HG03025 (cell line): ENCODE measurements around the gene CLEC19A.

Experiments
- ATAC-seq: cut with Tn5 transposase; IDR thresholded peaks from one replicate; pipeline ENCODE4 v1.9.1; 2021; ENCODE audit warnings: mild to moderate bottlenecking, moderate library complexity; ENCODE audit not compliant: unreplicated experiment, low FRiP score

The CLEC19A gene

DNA sequence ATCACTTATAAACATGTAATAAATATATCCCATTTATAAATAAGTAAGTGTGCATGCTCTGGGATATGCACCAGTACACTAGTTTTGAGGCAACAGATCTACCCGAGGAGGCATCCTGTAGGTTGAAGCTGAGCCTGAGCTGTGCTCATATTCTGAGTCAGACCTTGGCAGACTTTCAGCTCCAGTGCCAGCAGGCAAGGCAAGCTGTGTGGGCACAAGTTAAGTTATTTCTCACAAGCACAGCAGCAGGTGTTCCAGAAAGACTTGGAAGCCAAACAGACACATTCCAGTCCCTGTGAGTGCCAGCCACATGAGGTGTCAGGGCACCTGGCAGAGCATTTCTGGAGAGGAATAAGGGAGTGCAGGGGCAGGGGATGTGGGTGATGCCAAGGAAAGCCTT is 1.3 kb upstream of the CLEC19A start:
- ATAC-seq: no peak

GRCh38 chr16:19286827-19287226 is 1.3 kb downstream of the CLEC19A start:
- ATAC-seq: no peak

DNA sequence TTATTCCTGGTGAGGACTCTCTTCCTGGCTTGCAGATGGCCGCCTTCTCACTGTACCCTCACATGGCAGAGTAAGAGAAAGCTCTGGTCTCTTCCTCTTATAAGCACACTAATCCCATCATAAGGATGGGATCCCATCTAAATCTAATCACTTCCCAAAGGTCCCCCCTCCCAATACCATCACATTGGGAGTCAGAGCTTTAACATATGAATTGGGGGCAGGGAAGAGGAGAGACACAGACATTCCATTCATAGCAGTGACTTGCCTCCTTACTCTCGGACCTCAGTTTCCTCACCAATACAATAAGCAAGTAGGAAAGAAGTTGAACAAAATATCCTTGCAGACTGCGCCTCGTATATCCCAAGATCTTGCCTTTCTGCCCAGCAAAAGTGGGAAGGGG is 1.7 kb downstream of the CLEC19A start:
- ATAC-seq: no peak

- no peak for ATAC-seq
Measured at GRCh38 chr16:19288872-19289799, 3.6 kb downstream of the CLEC19A start.

DNA sequence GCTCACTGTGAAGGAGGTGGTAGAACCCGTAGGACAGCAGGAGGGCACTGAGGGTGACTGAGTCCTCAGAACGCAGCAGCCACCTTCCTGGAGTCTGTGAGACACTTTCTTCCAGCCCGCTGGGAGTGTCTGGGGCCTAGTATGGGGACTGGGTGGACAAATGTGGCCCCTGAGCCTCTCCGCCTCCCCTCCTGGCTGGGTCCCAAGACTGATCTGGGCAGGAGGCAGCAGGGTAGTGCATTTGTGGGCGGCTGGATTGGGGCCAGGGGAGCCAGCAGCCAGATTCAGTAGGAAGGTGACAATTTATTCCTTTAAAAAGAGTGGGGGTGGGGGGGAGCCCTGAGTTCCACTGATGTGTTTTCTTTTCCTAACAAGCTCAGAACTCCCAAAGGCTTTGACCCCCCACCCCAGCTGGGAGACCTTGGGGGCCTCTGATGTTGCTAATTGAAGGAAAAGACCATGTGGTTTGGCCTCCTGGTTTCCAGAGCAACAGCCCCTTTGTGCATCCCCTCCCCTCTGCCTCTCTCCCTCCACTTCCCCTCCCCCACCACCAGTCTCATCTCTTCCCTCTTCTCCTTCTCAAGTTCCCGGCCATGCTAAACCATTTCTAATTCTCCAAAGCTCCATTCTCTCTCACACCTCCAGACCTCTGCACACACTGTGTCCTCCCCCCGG is 4.4 kb downstream of the CLEC19A start:
- no peak for ATAC-seq

- ATAC-seq: no peak
Measured at GRCh38 chr16:19290860-19291259, 5.3 kb downstream of the CLEC19A start.

DNA sequence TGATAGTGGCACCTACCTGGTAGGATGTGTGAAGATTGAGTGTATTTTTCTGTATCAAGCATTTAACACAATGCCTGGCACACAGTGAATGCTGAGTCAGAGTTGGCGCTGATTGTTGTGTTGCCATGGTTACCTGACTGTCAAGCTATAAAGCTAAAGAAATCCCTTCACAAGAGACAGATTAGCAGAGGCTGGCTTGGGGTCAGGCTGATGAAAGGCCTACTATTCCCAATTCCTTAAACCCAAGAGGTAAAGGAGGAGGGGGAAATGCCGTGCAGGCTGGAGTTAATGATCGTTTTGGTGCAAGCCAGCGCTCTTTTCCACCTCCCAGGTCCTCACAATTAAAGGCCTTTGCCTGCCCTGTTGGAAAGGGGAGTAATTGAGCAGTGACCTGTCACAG is 5.9 kb downstream of the CLEC19A start:
- no peak for ATAC-seq

GRCh38 chr16:19292186-19292585 is 6.7 kb downstream of the CLEC19A start:
- ATAC-seq: no peak

DNA sequence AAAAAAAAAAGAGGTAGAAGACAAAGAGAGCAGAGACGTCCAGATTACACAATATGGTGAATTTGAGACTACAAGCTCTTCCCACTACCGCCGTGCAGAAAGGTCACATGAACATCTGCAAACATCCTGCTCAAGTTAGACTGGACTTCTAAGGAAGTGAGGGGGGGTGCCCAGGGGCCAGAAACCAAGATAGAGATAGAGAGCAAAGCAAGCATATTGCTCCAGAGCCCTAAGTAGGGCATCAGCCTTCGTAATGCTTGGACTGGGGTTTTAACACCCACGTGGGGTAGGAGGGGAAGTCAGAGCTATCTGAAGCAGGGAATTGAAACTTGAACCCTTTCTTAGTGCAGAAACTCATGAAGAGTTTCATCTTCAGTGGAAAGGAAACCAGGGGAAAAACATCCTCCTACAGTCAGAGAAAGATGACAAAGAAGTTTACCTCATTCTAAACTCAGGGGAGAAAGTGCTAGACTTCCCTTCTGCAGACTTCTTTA is 8.7 kb downstream of the CLEC19A start:
- ATAC-seq: peak; percentile 76

- no peak for ATAC-seq
Measured at GRCh38 chr16:19295393-19295792, 9.9 kb downstream of the CLEC19A start.

- ATAC-seq: no peak
Measured at GRCh38 chr16:19297454-19297853, 11.9 kb downstream of the CLEC19A start.

- no peak for ATAC-seq
Measured at GRCh38 chr16:19299565-19299964, 14.0 kb downstream of the CLEC19A start.

GRCh38 chr16:19301931-19302330 is 16.4 kb downstream of the CLEC19A start:
- no peak for ATAC-seq

DNA sequence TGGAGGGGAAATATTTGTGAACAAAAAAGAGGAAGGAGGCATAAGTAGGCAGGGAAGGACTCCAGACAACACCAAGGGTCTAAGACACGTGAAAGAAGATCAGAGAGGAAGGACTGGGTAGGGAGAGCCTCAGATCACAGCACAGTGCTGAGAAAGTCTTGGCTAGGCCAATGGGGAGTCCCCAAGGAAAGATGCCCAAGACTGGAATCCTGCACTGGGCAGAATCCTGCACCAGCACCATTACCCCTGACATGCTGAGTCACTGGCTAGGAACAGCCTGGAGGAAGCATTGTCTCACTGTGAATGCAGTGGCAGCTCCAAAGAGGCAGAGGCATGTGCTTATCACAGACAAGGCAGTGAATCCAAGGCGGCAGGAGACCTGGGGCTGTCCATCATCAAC is 19.2 kb downstream of the CLEC19A start:
- no peak for ATAC-seq

- ATAC-seq: no peak
Measured at GRCh38 chr16:19305443-19305842, 19.9 kb downstream of the CLEC19A start.

DNA sequence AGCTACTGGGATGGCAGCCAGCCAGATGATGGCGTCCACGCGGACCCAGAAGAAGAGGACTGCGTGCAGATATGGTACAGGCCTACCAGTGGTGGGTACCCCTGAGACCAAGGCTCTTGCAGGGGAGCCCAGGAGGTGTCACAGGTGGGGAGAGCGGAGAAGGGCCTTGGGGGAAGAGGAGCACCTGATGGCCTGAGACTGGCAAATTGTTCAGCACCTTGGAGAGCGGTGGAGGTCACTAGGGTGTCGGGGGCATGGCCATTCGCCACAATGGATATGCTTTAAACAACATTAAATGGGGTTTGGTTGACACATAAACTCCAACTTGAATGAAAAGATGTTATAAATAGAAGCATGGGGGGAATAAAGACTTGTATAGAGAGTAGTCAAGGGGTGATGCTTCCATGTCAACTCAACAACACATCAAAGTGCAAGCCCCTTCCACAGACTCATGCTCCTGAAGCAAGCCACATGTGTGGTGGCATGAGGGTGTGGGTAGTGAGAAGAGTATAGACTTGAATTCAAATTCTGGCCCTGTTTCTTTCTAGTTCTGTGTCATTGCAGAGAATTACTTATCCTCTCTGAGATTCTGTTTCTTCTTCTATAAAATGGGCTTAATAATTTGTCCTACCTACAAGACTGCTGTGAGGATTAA is 22.2 kb downstream of the CLEC19A start:
- no peak for ATAC-seq

DNA sequence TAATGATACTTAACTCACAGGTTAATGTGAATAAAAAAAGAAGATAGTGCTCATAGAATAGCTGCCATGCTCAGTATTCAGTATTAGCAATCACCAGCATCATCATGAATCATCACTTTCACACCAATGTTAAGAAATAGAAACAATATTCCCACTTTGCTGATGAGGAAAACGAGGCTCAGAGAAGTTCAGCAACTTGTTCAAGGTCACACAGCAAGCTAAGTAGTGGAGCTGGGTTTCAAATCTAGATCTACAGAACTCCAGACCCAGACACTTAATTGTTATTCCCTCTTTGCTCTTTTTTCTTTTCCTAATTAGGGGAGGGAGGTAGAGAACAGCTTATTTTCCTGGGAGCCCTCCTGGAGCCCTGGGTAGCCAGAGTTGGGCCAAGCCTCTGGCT is 22.9 kb downstream of the CLEC19A start:
- ATAC-seq: no peak

DNA sequence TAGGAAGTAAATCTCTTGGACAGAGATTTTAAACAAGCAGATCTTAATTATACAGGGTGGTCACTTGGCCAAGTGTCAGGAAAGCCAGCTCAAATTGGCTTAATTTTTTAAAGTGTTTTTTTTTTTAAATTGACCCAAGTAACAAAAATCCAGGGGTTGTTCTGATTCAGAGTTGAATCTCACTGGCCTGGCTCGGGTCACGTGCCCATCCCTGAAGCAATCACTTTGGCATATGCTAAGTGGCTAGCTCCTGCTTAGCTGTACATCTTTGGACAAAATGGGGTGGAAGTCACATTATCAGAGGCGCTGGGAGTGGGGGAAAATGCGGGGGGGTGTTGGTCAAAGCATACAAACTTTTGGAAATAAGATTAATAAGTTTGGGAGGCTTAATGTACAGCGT is 23.6 kb downstream of the CLEC19A start:
- no peak for ATAC-seq

DNA sequence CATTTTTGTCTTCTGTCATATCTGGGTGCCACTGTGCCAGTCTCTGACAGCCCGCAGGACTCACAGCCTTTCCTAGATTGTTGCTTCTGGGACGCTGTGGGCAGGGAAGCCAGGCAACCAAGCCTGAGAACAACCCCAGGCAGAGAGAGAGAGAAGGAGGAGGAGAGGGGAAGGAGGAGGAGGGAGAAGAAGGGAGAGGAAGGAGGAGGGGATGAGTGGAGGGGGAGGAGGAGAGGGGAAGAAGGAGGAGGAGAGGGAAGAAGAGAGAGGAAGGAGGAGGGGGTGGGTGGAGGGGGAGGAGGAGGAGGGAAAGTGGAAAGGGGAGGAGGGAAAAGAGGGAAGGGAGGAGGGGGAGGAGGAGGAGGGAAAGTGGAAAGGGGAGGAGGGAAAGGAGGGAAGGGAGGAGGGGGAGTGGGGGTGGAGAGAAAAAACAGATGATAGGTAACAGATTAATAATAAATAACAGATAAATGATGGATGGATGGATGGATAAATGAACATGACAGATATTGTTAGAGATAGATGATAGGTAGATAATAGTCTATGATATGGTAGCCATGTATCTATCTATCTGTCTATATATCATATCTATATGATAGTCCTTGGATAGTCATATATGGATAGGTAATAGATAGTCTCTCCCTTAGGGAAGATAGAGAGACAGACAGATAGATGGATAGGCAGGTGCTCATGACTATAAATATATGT is 29.3 kb downstream of the CLEC19A start:
- no peak for ATAC-seq

GRCh38 chr16:19315889-19316433 is 30.4 kb downstream of the CLEC19A start:
- ATAC-seq: no peak
